ENCODE measurements around the gene SRRM3. TPM values are rescaled to one million over a fixed set of nuclear protein-coding genes. Genes with fewer than 3 reads are reported as not detected.
"Not testable (repeated sequence)": the region's sequence is repeated elsewhere in the genome, so short reads cannot be mapped to it uniquely, and the experiment has no call there.

SRRM3 gene
- polyA plus RNA-seq, 10 donors: 0.35 to 0.71 (median 0.48) TPM

- DNase-seq: peak; percentile 13 to 60 (median 34)
These were observed 61.1 kb downstream of the SRRM3 start for GRCh38 chr7:76262683-76263402.

DNA sequence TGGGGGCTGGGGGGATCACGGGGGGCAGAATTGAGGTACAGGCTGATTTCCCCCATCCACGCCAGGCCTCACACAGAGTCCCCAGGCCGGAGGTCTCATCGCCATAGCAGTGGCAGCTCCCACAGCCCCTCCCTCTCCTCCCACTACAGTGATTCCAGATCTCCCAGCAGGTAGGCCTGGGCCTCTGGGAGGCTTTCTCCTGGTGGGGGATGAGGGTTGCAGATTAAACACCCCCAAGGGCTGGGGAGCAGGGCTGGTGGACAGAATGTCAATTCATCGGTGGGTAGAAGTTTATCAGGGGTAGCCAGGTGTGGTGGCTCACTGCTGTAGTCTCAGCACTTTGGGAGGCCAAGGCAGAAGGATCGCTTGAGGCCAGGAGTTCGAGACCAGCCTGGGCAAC lies 63.6 kb downstream of the SRRM3 start:
- DNase-seq: no peak

DNA sequence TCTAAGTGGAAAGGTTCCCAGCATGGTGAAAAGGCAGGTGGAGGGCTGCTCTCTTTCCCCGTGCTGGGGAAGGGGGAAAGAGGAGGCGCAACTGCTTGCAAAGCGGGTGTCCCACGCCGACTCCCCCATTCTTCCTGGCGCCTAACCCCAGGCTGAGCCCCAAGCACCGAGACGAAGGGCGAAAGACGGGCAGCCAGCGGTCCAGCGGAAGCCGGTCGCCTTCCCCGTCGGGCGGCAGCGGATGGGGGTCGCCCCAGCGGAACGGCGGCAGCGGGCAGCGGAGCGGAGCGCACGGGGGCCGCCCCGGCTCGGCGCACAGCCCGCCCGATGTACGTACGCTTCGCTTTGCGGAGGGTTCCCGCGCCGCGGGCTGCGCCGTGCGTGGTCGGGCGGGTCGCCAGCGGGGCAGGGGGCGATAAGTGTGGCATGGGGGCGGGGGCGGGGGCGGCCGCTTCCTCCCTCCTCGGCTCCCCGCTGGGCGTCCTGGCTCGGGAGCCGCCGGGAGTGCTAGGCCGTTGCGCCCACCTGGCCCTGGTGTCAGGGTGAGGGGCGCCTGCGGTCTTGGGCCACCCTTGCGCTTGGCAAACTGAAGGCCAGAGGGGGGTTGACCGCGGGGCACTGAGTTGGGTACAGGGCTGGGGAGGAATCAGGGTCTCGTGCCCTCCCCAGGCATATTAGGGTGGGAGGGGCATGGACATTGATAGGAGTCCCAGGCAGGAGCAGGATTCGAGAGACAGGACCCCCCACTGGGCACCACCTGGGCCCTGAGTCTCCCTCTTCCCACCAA lies 65.6 kb downstream of the SRRM3 start:
- no peak for DNase-seq

- DNase-seq: no peak
These were observed 66.1 kb downstream of the SRRM3 start for GRCh38 chr7:76267894-76268183.

DNA sequence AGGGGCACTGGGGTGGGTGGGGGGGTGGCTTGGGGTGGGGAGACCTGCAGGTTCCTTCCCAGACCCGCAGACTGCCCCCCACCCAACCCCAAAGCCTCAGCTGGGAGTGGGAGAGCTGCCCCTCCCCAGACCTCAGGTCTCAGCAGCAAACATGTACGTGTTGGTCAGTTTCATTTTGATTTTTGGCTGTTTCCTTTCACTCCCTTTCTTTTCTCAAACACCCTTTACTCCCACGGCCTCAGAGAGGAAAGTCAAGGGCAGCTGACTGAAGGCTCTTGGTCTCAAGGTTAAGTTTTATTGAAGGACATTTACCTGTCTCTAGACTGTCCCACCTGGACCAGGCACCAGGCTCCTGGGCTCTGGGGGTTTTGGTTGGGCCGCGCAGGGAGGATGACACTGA lies 66.7 kb downstream of the SRRM3 start:
- DNase-seq: no peak

GRCh38 chr7:76269895-76270294 lies 68.2 kb downstream of the SRRM3 start:
- no peak for DNase-seq

GRCh38 chr7:76271384-76271783 lies 69.7 kb downstream of the SRRM3 start:
- not testable (repeated sequence) for DNase-seq

DNA sequence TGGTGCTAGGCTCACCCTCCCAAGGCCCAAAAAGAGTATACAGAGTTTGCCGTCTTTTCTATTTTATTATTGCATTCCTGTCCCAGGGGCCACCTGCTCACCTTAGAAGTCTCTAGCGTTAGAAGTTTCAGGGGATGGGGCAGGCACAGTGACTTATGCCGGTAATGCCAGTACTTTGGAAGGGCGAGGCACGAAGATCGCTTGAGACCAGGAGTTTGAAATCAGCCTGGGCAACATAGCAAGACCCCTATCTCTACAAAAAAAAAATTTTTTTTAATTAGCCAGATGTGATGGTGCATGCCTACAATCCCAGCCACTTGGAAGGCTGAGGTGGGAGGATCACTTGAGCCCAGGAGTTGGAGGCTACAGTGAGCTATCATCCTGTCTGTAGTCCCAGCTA lies 70.4 kb downstream of the SRRM3 start:
- DNase-seq: no peak

- no peak for DNase-seq
These were observed 71.3 kb downstream of the SRRM3 start for GRCh38 chr7:76272851-76273497.

- DNase-seq: no peak
These were observed 71.8 kb downstream of the SRRM3 start for GRCh38 chr7:76273503-76273902.

DNA sequence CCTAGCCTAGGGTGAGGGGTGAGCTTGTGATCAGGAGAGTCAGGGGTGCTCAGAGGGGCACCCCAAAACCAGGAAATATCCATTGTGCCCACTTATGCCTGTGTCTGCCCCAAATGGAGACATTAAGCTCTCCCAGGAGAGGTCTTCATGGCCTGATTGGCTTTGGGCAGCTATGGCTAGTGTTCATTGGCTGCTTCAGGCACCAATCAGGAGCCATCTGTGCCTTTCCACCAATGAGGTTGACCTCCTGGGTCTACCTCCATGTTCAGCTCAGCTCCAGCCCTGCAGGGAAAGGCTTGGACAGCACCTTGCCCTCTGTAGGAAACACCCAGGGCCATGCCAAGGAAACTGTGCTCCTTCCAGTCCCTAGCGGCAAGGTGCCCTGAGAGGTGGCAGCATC lies 76.8 kb downstream of the SRRM3 start:
- no peak for DNase-seq

DNA sequence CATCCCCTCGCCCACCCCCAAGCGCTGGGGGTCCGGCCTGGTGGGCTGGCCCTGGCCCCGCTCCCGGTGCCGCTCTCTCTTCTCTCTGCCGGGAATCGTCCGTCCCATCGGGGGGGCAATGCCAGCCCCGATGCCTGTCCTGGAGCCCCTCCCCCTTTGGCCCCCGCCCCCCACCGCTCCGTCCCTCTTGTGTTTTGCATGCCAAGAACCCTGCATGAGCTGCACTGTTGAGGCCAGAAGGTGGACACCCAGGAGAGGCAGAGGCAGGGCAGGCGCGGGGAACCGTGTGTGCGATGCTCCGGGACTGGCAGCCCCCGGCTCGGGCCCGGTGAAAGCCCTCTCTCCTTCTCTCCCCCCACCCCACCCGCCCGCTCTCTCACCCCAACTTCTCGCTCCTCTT lies 78.7 kb downstream of the SRRM3 start:
- DNase-seq: no peak

DNA sequence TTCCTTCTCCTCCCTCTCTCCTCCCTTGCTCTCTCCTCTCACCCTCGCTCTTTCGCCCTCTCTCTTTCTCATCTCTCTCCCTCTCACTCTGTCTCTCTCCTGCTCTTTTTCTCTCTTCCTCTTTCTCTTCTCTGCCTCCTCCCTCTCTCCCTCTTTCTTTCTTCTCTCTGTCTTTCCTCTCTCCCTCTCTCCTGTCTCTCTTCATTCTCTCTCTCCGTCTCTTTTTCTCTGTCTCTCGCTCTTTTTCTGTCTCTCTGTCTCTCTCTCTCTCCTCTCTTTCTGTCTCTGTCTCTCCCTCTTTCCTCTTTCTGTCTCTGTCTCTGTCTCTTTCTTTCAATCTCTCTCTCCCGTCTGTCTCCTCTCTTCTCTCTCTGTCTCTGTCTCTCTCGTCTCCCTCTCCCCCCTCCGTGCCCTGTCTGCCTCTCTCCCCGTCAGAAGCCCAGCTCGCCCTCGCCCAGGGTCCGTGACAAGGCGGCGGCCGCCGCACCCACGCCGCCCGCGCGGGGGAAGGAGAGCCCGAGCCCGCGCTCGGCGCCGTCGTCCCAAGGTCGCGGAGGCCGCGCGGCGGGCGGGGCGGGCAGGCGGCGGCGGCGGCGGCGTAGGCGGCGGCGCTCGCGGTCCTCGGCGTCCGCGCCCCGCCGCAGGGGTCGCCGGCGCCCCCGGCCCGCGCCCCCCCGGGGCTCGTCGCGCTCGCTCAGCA lies 79.5 kb downstream of the SRRM3 start:
- no peak for DNase-seq

DNA sequence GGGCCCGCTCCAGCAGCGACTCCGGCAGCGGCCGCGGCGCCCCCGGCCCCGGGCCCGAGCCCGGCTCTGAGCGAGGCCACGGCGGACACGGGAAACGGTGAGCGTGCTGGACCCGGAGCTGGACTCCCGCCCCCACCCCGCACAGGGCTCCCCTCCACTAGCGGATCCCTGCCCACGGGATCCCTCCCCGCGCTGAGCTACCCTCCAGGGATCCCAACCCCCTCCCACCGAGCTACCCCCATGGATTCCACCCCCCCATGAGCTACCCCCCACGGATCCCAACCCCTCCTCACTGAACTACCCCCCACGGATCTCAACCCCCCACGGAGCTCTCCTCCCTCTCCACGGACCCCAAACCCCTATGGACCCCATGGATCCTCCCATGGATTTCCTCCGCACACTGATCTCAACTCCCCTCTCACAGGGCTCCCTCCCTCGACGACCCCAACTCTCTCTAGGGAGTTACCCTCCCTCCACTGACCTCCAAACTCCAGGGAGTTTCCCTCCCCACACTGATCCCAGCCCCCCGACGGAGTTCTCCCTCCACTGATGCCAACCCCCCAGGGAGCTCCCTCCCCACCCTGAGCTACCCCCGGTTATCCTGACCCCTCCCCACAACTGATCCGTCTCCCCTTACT lies 80.1 kb downstream of the SRRM3 start:
- no peak for DNase-seq

DNA sequence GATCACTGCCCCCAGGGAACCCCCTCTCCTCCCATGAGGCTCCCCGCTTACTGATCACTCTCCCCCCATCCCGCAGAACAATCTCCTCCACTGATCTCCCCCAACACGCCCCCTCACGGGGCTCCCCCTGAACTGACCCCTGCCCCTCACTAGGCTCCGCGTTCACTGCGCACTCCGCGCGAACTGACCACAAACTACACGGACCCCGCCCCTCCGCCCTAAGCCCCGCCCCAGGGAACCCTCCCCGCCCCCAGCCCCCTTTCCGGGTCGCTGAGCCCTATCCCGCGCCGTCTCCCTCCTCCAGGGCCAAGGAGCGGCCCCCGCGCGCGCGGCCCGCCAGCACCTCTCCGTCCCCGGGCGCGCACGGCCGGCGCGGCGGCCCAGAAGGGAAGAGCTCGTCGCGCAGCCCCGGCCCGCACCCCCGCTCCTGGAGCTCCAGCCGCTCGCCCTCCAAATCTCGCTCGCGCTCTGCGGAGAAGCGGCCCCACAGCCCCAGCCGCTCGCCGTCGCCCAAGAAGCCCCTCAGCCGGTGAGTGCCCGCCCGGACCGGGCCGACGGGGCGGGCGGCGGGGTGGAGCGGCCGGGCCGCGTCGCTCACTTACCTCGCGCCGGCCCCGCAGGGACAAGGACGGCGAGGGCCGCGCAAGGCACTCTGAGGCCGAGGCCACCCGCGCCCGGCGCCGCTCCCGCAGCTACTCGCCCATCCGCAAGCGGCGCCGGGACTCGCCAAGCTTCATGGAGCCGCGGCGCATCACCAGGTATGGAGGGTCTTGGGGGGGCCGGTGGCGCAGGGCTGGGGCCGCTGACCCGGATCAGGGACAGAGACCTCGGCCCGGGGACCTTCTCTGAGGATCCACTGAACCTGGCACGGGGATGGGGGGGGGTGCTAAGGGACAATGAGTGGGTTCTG lies 80.9 kb downstream of the SRRM3 start:
- DNase-seq: no peak

- DNase-seq: no peak
These were observed 81.8 kb downstream of the SRRM3 start for GRCh38 chr7:76283254-76284159.

DNA sequence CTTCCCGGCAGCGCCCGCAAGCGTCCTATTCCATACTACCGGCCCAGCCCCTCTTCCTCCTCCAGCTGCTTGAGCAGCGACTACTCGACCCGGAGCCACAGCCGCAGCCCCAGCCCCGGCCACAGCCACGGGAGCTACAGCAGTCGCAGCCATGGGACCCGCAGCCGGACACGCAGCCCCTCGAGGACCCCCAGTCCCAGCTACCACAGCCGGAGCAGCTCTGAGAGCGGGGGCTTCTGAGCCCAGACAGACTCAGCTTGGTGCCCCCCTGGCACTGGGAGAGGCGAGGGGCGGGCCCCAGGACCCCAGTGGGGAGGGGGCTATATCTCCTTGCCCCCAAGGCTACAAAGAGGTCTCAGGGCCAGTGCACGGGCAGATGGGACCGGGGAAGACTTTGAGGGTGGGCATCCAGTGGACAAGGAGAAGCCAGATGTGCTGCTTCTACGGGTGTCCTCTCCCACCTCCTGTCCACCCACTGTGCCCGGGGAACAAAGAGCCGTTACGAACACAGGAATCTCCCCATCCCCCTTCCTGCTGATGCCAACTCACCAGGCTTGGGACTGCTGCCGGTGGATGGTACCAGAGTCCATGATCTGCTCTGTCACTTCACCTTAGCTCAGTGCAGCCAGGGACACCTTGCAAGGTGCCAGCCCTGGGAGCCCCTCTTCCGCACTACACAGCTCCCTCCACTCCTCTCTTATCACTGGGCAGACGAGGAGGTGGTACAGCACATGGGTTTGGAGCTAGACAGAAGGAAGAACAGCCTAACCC lies 84.1 kb downstream of the SRRM3 start:
- DNase-seq: no peak

- DNase-seq: no peak
These were observed 85.2 kb downstream of the SRRM3 start for GRCh38 chr7:76286842-76287403.

Measured in muscle of back (tissue), 11 donors.